Stimulated activated CD4-positive, alpha-beta T cell treated with anti-CD3 and anti-CD28 coated beads, Interleukin-1b, Interleukin-23, amount 100 ng/mL, for 24 hours (primary cell): ENCODE results near the gene C20orf141.

ENCODE experiments used
- DNase-seq, 4 experiments: peaks; one replicate each; pipeline ENCODE4 v3.0.0-alpha.2; 2020; ENCODE audit warnings: low read depth in 4 of 4, low spot score in 1 of 4

The C20orf141 gene

DNA sequence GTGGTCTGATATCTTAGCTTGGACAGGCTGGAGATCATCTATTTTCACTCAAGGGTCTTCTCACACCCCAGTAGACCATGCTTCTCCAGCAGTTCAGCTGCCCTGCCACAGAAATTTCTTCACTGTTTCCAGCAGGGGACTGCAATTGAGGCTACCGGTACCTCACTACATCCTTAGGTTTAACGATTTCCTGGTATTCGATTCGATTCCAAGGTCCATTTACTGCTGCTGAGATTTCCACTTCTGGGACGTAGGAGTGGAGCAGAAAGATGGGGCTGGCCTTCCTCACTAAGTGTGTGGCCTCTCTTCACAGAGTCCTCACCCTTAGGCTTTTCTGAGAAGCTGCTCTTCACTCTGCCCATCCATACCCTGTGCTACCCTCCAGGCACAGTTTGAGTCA, 31.9 kb downstream of the C20orf141 start:
- DNase-seq: no peak

- no peak for DNase-seq
Measured at GRCh38 chr20:2847802-2848201, 33.0 kb downstream of the C20orf141 start.

DNA sequence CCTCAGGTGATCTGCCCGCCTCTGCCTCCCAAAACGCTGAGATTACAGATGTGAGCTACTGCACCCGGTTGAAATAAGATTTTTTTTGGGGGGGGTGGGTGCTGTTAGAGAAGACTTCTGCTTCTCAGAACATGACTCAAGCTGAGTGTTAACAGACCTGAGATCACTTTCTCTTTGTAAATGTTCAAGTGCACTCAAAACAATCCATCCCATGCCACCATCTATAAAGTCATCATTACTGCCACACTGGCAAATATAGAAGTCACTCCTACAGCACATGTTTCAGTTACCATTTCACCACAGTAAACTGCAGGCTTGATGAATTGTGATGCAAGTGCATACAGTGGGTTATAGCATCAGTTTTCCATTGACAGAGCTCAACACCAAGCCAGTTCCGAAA, 34.7 kb downstream of the C20orf141 start:
- no peak for DNase-seq

DNA sequence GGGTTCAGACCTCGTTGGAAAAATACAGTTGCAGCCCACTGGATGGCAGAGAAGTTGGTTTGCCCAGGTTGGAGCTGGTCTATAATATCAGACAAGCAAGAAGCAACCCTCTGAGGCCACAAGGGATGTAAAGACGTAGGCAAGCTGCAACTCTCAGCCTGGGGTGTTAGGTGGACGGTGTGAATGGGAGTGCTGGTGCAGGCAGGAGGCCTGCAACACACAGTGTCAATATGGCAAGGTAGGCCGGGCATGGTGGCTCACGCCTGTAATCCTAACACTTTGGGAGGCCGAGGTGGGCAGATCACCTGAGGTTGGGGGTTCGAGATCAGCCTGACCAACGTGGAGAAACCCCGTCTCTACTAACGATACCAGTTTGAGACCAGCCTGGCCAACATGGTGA, 36.3 kb downstream of the C20orf141 start:
- no peak for DNase-seq

GRCh38 chr20:2858591-2858990, 43.8 kb downstream of the C20orf141 start:
- no peak for DNase-seq

- DNase-seq: no peak
Measured at GRCh38 chr20:2859330-2860121, 44.7 kb downstream of the C20orf141 start.

GRCh38 chr20:2864626-2865025, 49.8 kb downstream of the C20orf141 start:
- no peak for DNase-seq

DNA sequence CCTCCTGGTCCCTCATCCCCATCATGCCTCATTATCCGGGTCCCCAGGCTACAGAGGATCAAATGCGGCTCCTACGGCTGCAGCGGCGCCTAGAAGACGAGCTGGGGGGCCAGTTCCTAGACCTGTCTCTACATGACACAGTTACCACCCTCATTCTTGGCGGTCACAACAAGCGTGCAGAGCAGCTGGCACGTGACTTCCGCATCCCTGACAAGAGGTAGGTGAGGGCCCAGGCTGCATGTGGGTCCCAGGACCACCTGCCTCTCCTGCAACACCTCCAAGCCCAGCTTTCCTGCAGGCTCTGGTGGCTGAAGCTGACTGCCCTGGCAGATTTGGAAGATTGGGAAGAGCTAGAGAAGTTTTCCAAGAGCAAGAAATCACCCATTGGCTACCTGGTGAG, 50.3 kb downstream of the C20orf141 start:
- DNase-seq: no peak
